CD1c-positive myeloid dendritic cell (primary cell): ENCODE results near the gene BNIP1.
"Not testable (repeated sequence)": the region's sequence is repeated elsewhere in the genome, so short reads cannot be mapped to it uniquely, and the experiment has no call there.

Experiments
- DNase-seq: peaks from one replicate; pipeline ENCODE4 v3.0.0-alpha.2; 2016; ENCODE audit errors: extremely low spot score

BNIP1 gene, protein sequence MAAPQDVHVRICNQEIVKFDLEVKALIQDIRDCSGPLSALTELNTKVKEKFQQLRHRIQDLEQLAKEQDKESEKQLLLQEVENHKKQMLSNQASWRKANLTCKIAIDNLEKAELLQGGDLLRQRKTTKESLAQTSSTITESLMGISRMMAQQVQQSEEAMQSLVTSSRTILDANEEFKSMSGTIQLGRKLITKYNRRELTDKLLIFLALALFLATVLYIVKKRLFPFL

DNA sequence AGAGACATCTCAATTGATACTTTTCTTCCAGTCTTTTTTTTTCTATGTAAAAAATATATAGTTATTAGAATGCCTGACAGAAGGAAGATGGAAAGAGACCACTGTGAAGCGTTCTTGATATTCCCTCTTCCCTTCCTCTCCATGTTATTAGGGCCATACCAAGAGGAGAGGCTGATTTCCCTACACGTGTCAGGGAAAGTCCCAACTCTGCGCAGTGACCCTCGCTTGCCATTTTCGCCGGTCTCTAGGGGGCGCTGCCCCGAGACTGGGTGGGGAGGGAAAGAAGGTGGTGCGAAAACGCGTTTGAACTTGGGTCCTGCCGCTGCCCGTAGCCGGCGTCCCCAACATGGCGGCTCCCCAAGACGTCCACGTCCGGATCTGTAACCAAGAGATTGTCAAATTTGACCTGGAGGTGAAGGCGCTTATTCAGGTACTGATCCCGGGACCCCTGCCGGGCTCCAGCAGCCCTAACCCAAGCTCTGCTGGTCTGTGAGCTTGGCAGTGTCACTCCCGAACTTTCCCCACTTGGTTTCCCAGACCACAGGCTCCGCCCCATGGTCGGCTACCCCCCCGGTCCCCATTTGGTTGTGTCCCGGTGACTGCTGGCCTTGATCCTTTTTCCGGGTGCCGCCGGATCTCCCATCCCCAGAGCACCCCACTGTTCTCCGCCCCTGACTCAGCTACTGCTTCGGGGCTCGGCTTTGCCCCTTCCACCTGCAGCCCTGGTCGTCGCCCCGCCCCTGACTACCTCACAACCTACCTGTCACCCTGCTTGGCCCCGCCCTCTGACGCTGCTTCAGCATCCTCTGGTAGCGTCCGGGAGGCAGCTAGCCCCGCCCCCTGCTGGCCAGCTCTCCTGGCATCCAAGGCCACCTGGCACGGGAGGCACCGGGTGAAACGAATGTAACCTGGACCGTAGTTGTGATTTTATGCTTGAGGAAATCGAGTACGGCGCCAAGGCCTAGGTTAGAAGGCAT, at the start of gene BNIP1:
Gene BNIP1 (plus strand): TSS at position 332 of the 977 bp plus-strand sequence. CDS start 15 bp downstream, at position 347.
- DNase-seq: peak; percentile 97

DNA sequence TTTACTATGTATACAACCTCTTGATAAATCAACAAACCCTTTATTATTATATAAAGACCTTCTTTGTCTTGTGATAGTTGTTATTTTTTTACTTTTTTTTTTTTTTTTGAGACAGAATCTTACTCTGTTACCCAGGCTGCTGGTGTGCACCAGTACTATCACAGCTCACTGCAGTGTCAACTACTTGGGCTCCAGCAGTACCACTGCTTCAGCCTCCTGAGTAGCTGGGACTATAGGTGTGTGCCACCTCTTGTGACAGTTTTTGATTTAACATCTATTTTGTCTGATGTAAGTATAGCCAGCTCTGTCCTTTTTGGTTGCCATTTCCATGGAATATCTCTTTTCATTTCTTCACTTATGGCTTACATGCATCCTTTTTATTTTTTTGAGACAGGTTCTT, 45.5 kb upstream of the BNIP1 start:
- DNase-seq: no peak

DNA sequence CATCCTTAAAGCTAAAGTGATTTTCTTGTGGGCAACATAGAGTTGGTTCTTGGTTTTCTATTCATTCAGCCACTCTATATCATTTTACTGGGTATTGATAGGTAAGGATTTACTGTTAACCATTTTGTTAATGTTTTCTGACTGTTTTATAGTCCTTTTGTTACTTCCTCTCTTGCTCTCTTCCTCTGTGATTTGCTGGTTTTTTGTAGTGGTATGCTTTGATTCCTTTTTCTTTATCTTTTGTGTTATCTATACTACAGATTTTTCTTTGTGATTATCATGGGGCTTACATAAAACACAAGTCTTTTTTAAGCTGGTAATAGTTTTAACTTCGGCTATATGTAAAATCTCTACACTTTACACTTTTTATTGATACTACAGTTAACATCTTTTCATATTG, 44.9 kb upstream of the BNIP1 start:
- no peak for DNase-seq

DNA sequence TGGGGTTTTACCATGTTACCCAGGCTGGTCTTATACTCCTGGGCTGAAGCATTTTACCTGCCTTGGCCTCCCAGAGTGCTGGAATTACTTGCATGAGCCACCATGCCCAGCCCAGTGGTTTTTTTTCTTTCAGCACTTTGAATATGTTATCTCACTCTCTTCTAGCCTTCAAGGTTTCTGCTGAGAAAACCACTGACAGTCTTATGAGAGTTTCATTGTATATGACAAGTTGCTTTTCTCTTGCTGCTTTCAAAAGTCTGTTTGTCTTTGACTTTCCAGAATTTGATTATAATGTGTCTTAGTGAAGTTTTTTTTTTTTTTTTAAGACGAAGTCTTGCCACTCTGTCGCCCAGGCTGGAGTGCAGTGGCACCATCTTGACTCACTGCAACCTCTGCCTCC, 43.1 kb upstream of the BNIP1 start:
- DNase-seq: no peak

DNA sequence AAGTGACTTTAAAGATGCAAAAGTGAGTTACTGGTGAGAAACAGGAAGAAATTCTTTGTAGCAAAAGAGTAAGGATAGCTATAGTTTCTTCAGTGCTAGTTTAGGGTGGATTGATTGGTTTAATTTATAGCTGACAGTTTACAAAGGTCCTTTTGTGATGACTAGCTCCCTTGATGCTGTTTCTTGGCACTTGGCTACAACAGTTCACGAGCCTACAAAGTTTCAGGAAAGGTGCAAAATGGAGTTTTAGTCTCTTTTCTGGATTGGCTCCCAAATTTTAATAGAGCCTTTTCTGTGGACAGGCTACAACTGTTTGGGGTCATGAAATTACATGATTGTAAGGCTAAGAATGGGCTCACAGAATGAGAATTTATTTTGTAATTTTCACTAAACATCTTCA, 40.9 kb upstream of the BNIP1 start:
- DNase-seq: no peak

DNA sequence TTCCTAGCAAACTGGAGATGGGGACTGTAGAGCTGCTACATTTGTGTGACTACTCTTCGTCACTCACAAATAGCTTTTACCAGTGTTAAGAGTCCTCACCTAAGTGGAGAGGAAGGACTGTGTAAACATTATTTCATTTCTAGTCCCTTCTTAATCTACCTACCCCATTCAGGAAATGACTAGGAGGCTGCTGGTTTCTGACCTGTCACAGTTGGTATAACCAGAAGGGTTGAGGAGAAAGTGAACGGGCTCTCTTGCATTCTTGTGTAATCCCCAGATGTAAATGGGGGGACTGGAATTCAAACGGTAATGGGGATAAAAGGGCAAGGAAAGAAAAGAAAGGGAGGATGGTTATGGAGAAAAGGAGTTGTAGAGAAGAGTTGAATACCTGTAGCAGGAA, 35.4 kb upstream of the BNIP1 start:
- no peak for DNase-seq

DNA sequence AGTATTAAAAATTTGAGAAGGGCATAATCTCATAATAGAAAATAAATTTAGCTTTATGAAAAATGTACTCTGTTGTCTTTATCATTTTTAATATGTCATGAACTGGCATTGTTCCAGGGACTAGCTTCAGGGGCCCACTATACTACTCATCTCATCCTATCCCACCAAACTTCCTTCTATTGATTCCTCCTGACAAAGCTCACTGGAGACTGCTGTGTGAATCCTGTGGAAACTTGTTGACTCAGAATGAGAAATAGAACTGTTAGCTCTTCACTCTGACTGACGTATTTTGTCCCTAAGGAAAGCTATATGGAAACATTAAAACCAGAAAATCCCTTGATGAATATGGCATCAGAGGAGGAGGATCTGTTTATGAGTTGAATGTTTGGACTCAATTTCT, 29.8 kb upstream of the BNIP1 start:
- DNase-seq: no peak

DNA sequence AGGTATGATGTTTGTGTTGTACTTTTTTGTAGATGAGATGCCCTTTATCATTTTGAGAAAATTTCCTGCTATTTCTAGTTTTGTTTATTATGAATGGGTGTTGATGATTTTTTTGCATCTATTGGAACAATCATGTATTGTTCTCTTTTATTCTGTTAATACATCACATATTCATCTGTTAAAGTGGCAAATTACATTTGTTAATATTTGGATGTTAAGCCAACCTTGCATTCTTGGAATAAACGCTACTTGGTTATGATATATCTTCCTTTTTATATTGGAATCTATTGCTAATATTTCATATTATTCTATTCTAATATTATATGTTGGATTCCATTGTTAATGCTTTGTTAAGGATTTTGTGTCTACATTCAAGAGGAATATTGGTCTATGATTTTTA, 24.6 kb upstream of the BNIP1 start:
- DNase-seq: no peak

DNA sequence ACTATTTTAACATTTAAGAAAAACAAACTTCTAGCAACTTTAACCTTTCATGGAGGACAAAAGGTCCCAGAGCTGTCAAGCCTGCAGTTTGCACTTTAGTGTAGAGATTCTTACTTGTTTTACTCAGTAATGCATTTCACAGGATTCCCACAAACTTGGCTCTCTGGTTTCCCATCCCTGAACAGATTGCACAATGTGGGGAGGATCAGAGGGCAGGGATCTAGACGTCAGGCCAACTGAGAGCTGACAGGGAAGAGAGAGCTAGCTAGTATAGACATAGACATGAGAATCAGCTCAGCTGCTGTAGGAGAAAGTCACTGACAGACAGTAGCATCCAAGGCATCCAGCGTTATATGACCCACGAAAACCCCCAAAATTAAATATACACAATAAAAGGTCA, 20.9 kb upstream of the BNIP1 start:
- no peak for DNase-seq

DNA sequence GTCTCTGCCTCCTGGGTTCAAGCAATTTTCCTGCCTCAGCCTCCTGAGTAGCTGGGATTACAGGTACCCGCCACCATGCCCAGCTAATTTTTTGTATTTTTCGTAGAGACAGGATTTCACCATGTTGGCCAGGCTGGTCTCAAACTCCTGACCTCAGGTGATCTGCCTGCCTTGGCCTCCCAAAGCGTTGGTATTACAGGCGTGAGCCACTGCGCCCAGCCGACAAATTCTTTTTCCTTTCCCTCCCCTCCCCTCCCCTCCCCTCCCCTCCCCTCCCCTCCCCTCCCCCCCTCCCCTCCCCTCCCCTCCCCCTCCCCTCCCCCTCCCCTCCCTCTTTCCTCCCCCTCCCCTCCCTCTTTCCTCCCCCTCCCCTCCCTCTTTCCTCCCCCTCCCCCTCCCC, 12.2 kb upstream of the BNIP1 start:
- DNase-seq: not testable (repeated sequence)

DNA sequence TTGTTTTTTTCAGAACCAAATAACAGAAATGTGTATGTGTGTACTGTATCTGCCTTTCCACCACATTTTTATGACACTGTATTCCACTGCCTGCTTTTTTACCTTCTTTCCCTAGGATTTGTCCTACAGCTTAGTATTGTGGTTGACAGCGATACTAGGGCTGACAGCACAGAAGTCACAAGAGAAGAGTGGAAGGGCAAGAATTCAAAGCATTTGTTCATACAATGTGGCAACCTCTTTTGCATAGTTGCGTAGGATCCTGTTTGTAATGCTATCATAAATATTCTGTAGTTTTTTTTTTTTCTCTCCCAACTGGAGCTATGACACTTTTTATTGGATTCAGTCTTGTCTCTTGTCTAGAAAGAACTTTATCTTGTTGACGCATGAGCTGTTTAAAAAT, 5.6 kb upstream of the BNIP1 start:
- DNase-seq: no peak

DNA sequence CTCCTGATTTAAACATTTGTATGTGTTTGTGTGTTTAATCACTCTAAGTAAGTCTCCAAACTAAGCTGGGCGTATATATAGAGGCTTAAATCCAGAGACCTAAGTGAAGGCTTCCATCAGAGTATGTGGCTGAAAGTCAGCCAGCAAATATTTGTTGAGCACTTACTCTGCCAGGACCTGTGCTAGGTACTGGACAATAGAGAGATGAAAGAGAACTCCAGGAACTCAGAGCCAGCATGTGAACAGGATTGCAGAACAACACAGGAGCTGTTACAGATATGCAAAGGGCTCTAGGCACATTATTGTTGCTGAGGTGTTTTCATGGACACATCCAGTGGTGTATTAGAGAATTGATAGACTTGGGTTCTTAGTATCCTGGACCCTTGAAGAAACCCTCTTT, 4.7 kb upstream of the BNIP1 start:
- DNase-seq: no peak

DNA sequence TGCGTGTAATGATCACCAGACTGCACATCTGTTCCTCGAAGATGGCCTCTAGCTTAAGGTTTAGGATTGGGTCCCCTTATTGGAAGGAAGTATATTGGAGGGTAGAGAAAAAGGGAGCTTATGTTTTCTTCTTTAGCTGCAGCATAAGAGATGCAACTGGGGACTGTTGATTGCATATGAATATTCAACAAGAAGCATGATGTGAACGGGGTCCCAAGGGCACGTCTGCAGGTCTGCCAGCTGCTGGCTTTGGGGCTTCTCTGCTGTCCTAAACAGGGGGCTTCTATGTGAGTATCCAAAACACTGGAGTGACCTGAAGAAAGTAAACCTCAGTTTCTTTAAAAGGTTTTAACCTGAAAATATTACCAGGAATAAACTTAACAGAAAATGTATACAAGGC, 3.6 kb upstream of the BNIP1 start:
- DNase-seq: no peak

DNA sequence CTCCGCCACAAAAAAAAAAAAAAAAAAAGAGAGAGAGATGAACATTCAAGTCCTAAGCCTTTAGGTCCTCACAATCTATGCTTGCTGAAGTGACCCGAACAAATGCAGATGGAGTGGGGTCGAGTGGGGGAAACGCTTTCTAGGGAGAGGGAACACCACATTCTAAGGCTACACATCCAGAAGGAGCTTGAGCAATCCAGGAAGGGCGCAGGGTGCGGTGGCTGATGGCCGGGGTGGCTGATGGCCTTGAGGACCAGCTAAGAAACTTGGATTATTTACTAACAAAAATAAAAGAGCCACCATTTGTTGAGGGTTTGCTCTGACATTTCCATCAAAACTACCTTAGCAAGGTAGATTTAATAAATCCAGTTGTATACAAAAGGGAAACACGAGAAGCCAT, 764 bp upstream of the BNIP1 start:
- no peak for DNase-seq

DNA sequence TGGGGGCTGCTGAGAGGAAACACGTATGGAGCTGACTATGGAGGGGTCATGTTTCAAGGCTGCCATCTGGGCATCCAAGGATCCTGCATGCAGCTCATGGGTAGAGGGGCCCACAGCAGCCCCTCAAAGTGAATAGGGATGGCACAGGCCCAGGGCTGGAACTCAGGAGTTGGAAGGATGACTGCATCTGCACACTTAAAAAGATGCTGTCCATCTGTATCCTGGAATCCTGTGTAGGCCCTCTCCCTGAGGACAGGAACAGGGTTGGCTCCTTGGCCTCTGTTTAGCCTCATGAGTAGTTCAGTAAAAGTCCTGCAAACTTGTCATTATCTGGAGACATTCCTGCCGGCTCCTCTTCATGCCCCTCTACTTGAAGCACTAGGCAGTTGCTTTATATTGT, 4.0 kb downstream of the BNIP1 start:
- DNase-seq: no peak

DNA sequence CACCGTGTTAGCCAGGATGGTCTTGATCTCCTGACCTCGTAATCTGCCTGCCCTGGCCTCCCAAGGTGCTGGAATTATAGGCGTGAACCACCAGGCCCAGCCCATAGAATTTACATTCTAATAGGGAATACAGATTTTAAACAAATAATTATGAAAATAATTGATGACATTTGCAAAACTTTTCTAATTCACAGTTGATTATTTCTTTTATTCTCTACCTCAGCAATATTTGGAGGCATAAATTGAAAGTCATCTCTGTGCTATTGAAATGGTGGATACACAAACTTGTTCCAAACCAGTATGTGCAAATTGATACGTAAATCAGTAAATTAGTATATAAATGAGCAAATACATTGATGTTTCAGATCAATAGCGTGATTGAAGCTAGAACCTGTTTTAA, 8.2 kb downstream of the BNIP1 start:
- DNase-seq: no peak

DNA sequence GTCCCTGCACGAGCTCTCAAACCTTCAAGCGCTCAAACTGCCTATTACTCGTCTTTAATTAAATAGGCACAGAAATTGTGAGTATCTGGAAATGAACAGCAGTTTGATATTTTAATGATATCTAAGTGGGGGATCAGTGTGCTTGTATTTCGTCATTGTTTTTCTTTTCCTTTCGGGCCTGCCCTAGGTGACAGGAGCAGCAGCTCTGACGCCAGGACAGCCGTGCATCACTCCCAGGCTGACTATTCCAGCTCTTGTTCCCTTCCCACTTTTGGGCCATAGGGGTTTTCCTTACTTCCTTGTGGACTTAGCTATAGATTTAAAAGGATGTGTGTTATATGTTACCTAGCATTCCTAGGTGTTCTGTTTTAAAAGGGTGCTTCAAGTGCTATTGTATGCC, 9.5 kb downstream of the BNIP1 start:
- DNase-seq: no peak

DNA sequence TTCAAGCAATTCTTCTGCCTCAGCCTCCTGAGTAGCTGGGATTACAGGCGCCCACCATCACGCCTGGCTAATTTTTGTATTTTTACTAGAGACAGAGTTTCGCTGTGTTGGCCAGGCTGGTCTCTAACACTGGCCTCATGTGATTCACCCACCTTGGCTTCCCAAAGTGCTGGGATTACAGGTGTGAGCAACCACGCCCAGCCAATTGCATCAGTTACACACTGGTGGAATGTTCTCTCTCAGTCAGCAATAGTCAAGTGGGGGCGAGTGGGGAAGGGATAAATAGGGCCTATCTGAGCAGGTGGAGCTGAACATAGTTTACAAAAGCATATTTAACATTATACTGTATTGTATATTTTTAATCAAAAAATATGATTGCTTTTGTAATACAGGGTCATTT, 10.3 kb downstream of the BNIP1 start:
- not testable (repeated sequence) for DNase-seq

DNA sequence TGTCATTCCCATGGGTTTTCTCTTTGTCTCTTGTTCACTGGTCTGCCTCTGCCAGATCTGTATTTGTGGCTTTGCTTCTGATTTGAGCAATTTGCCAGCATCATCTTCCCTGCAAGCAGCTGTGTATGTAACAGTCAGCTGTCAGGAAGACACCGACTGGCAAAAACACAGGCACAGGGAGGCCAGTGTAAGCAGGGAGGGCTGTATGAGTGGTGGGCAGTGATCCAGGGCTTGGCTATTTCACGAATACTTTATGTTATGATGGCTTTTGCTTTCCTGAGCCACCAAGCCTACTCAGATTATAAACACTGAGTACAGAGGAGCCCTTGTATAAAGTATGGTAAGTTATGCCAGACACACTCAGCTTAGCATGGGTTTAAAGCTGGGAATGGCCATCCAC, 11.6 kb downstream of the BNIP1 start:
- no peak for DNase-seq

DNA sequence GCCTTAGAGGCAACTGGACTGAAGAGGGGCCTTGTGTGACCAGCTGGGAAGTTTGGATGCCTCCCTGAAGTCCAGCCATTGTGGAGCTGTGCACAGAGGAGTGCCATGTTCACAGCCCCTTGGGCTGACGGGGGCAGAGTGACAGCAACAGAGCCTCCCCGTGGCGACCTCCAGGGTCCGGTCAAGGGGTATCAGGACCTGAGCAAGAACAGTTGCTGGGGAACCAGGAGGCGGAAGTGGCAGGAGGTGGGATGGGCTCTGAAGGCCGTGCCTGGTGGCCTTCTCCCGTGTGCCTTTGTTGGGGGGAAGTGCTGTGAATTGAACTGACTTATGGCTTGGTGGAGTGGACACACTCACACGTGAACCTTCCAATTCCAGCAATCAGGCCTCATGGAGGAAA, 14.0 kb downstream of the BNIP1 start:
- no peak for DNase-seq

DNA sequence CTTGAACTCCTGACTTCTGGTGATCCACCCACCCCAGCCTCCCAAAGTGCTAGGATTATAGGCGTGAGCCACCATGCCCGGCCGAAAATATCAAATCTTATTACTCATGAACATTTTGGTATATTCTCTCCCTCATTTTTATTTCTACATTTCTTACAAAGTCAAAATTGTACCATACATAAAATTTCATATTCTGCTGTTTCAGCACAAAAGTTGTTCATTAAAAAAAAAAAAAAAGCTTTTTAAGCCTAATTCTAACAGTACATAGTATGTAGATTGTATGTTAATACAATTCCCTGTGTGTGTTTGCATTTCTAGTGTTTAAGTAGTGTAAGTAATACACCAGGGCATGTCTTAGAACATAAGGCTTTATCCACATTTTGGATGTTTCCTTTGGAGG, 14.9 kb downstream of the BNIP1 start:
- no peak for DNase-seq

DNA sequence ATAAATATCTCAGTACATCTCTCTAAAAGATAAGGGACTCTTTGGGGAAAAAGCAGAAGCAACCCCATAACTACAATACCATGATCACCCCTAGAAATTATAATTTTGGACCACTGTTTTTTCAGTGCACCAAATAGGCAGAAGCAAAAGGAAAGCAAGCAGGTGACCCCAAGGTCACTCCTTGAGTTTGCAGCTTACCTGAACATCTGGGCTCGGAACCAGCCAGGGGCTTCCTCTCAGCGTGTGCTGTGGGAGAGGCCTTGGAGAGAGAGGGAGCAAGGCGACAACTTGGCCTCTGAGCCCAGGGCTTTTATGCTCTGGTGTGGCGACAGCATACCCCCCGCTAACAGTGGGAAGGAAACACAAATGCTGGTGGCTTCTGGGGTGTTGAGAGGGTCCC, 16.8 kb downstream of the BNIP1 start:
- DNase-seq: no peak

DNA sequence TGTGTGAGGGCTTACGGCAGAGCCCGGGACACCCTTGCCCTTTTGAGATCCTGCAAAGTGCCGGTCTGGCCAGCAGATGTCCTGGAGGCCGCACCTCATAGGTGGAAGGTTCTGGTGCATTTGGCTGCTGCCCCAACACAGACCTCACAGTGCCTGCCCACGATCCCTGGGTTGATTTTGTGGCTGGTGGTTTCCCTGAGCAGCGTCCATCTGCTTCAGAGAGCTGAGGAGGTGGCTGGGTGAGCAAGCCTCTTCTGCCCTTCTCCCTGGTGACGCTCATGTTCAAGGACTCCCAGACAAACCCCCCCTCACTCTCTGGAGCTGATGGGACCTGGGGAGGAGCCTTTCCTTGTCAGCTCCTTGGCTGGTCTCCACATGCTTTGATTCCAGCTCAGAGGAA, 18.9 kb downstream of the BNIP1 start:
- no peak for DNase-seq
